Testis (tissue), 2 donors: Measurements from ENCODE around the gene VPS13C.

ENCODE experiments used
- POLR2A ChIP-seq: fragments of 450-650 bp; IDR thresholded peaks from one replicate; pipeline ENCODE4 v1.6.1; 2017; ENCODE audit warnings: antibody characterized with exemption, mild to moderate bottlenecking, moderate library complexity
- TF ChIP-seq, protein P1 (sequence below), 3 experiments: fragments of 450-650 bp in 2 of 3; fragments of 200-600 bp in 1 of 3; sonication (generic) in 1 of 3; IDR thresholded peaks; one replicate each; pipeline ENCODE4 v1.5.1; 2016 to 2019; ENCODE audit warnings: antibody characterized with exemption in 3 of 3, mild to moderate bottlenecking in 2 of 3, moderate library complexity in 1 of 3

DNA sequence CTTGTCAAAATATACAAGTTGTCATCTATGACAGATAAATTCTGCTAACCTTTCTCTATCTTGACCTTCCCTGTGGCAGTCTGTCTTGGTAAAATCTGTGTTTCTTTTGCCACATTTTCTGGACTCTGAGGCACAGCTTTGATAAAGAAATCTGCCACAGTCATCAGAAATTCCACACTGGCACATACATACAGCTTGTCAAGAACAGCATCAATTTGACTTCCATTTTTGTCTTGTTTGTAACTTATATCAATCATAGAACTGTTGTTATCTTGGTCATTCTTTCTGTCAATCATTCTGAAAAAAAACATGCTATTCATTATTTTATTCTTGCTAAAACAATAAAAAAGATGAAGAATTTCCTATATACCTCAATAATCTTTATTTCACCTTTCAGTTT is 130.8 kb downstream of the VPS13C start:
- no peak for TF ChIP-seq POLR2A
- TF ChIP-seq, protein P1, sequence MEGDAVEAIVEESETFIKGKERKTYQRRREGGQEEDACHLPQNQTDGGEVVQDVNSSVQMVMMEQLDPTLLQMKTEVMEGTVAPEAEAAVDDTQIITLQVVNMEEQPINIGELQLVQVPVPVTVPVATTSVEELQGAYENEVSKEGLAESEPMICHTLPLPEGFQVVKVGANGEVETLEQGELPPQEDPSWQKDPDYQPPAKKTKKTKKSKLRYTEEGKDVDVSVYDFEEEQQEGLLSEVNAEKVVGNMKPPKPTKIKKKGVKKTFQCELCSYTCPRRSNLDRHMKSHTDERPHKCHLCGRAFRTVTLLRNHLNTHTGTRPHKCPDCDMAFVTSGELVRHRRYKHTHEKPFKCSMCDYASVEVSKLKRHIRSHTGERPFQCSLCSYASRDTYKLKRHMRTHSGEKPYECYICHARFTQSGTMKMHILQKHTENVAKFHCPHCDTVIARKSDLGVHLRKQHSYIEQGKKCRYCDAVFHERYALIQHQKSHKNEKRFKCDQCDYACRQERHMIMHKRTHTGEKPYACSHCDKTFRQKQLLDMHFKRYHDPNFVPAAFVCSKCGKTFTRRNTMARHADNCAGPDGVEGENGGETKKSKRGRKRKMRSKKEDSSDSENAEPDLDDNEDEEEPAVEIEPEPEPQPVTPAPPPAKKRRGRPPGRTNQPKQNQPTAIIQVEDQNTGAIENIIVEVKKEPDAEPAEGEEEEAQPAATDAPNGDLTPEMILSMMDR (IDR thresholded peaks at IDR 0.05): no peak
